ENCODE results near the gene CHD6. TPM values are rescaled to one million over a fixed set of nuclear protein-coding genes. Genes with fewer than 3 reads are reported as not detected.

CHD6 gene
- total RNA-seq, 6 experiments from 2014 or later = 24.7 to 28.9 (median 27.1) TPM

DNA sequence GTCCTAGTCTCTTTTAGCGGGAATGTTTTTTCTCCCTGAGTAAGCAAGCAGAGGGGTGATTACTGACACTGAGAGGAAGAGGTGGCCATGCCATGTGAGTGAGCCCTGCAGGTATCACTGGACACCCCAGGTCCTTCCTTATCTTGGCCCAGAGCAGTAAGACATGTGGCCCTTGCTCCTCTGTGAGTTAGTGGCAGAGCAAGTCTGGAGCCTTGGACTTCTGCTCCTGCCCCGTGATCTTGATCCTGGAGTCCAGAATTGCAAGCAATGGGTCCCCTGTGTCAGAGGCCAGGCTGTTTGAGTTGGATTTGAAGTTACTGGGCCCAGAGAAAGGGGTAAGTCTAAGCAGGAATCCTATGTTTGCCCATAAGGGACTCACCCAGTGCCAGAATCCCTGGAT lies 159.4 kb downstream of the CHD6 start:
- no peak for DNase-seq
- TF ChIP-seq CTCF (IDR thresholded peaks at IDR 0.05) = no peak
- Mint-ChIP-seq H3K4me3 (no peak overlapping the region), H3K4me1 (ENCODE audit: low read depth) (peaks cover 17% of the 10 kb centered on the region), H3K36me3 (ENCODE audit: low read depth) (peaks cover 38% of the 10 kb centered on the region), H3K27me3 (ENCODE audit: insufficient read depth) (no peaks in the 10 kb centered on the region; the same call in 1 of the 2 replicates), H3K27ac (no peak overlapping the region), H3K9me3 (peaks cover 6% of the 10 kb centered on the region)

DNA sequence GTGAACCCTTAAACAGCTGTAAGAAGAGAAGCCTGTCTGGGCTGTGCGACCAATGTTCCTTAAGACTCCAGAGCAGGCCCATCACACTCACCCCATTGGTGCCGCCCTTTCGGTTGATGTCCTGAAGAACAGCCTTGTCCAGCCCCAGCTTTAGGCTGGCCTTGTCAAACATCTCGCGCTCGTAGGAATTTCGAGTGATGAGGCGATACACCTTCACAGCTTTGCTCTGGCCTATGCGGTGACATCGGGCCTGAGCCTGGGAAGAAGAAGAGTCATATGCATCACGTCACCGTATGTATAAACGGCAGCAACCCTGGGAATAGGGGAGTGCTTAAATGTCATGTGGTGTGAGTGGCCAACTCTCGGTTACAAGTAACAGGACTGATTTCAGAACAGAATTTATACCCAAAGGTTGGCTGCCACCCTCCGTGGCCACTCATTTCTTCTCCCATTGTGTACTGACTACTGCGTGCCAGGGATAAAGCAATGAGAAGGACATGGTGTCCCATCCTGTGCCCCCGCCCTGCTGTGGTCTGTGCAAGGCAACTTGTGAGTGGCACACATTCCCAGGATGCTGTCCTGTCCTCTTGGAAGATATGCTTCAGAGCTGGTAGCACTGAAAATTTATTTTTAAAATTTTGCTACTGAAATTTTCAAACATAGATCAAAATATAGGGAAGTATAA lies 160.9 kb downstream of the CHD6 start:
- no peak for TF ChIP-seq CTCF (IDR thresholded peaks at IDR 0.05)
- peaks cover 17% of the 10 kb centered on the region for H3K4me1 Mint-ChIP-seq (ENCODE audit: low read depth)
- no peaks in the 10 kb centered on the region; the same call in 1 of the 2 replicates for H3K27me3 Mint-ChIP-seq (ENCODE audit: insufficient read depth)
- H3K4me3 Mint-ChIP-seq = no peak overlapping the region
- no peak overlapping the region for H3K27ac Mint-ChIP-seq
- H3K9me3 Mint-ChIP-seq = peaks cover 6% of the 10 kb centered on the region
- no peak for DNase-seq
- H3K36me3 Mint-ChIP-seq (ENCODE audit: low read depth) = peaks cover 51% of the 10 kb centered on the region

DNA sequence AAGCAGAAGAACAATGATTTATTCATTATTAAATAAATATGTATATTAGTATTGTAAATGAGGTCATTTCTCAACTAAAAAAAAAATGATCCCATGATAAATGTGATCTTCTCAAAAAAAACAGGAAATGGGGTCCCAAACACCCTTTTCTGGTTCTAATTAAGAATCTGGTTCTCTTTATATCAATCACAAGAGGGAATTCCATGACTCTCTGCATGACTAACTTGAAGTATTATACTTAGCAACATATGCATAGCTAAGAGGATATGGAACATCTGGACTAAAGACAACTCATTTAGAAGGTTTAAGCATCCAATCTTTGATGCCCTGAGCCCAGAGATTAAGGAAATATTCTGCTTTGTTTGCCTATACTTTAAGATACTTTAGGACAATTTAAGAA lies 161.8 kb downstream of the CHD6 start:
- no peak for TF ChIP-seq CTCF (IDR thresholded peaks at IDR 0.05)
- Mint-ChIP-seq H3K27me3 (ENCODE audit: insufficient read depth) (no peaks in the 10 kb centered on the region; the same call in 1 of the 2 replicates), H3K4me1 (ENCODE audit: low read depth) (peaks cover 17% of the 10 kb centered on the region), H3K27ac (peak overlapping the region; percentile 52; the same call in 1 of the 2 replicates), H3K36me3 (ENCODE audit: low read depth) (peaks cover 53% of the 10 kb centered on the region), H3K9me3 (peaks cover 6% of the 10 kb centered on the region), H3K4me3 (no peak overlapping the region)
- DNase-seq = no peak

DNA sequence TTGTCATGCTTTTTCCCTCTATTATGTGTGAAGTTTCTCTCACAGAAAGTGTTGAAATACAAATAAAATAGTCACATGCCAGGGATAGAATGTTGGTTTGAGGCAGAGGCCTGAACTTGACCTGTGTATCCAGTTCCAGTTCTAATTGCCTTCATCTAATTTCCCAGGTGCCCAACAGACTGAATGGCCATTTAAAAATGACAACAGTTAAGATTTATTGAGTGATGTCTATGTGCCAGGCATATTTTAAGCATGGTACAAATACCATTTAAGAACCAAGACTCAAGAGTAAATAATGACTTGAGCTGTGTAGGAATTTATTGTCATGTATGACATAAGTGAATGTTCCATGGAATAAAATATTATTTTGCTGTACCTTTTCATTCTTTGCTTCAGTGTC lies 163.9 kb downstream of the CHD6 start:
- Mint-ChIP-seq H3K36me3 (ENCODE audit: low read depth) (peaks cover 48% of the 10 kb centered on the region), H3K27me3 (ENCODE audit: insufficient read depth) (no peaks in the 10 kb centered on the region; the same call in 1 of the 2 replicates), H3K4me1 (ENCODE audit: low read depth) (peaks cover 17% of the 10 kb centered on the region), H3K4me3 (no peak overlapping the region), H3K27ac (no peak overlapping the region), H3K9me3 (no peaks in the 10 kb centered on the region)
- DNase-seq = no peak
- TF ChIP-seq CTCF (IDR thresholded peaks at IDR 0.05) = no peak

GRCh38 chr20:41453010-41453950 lies 164.9 kb downstream of the CHD6 start:
- peaks cover 45% of the 10 kb centered on the region for H3K36me3 Mint-ChIP-seq (ENCODE audit: low read depth)
- TF ChIP-seq CTCF (IDR thresholded peaks at IDR 0.05) = no peak

More at GRCh38 chr20:41453010-41453950, 164.9 kb downstream of the CHD6 start:
- Mint-ChIP-seq H3K9me3 (no peaks in the 10 kb centered on the region), H3K27me3 (ENCODE audit: insufficient read depth) (no peaks in the 10 kb centered on the region), H3K4me1 (ENCODE audit: low read depth) (peaks cover 17% of the 10 kb centered on the region), H3K27ac (no peak overlapping the region), H3K4me3 (no peak overlapping the region)
- DNase-seq = no peak

Data from HFFc6 (cell line).